MM.1S (cell line): ENCODE measurements around the gene PTPRN2.

Experiments used
- EZH2 ChIP-seq: fragments of 300-600 bp; sonication (generic); optimal IDR thresholded peaks from 2 replicates; pipeline ENCODE3; 2017; ENCODE audit warnings: low read depth, mild to moderate bottlenecking, antibody characterized with exemption, low read length, mixed read lengths
- EZH2phosphoT487 ChIP-seq: fragments of 300-600 bp; sonication (generic); IDR thresholded peaks from 2 replicates; pipeline ENCODE4 v1.6.1; 2018; ENCODE audit warnings: antibody characterized with exemption, low read length
- TF ChIP-seq, protein P1 (sequence below): fragments of 300-600 bp; sonication (generic); IDR thresholded peaks from 2 replicates; pipeline ENCODE4 v1.5.1; 2016; ENCODE audit warnings: antibody characterized with exemption, low read length, mixed read lengths

- TF ChIP-seq, protein P1, sequence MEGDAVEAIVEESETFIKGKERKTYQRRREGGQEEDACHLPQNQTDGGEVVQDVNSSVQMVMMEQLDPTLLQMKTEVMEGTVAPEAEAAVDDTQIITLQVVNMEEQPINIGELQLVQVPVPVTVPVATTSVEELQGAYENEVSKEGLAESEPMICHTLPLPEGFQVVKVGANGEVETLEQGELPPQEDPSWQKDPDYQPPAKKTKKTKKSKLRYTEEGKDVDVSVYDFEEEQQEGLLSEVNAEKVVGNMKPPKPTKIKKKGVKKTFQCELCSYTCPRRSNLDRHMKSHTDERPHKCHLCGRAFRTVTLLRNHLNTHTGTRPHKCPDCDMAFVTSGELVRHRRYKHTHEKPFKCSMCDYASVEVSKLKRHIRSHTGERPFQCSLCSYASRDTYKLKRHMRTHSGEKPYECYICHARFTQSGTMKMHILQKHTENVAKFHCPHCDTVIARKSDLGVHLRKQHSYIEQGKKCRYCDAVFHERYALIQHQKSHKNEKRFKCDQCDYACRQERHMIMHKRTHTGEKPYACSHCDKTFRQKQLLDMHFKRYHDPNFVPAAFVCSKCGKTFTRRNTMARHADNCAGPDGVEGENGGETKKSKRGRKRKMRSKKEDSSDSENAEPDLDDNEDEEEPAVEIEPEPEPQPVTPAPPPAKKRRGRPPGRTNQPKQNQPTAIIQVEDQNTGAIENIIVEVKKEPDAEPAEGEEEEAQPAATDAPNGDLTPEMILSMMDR: no peak
- TF ChIP-seq EZH2phosphoT487 (no peak), EZH2 (no peak)
Measured at GRCh38 chr7:158556721-158557440, 30.7 kb downstream of the PTPRN2 start.
